NCI-H446 treated with DMSO at 0.1 percent for 48 hours (cell line): Measurements from ENCODE around the gene TERB1.

Experiments used
- DNase-seq: peaks from one replicate; lab custom pipeline; 2025; lab: John Stamatoyannopoulos, UW

Gene TERB1, protein sequence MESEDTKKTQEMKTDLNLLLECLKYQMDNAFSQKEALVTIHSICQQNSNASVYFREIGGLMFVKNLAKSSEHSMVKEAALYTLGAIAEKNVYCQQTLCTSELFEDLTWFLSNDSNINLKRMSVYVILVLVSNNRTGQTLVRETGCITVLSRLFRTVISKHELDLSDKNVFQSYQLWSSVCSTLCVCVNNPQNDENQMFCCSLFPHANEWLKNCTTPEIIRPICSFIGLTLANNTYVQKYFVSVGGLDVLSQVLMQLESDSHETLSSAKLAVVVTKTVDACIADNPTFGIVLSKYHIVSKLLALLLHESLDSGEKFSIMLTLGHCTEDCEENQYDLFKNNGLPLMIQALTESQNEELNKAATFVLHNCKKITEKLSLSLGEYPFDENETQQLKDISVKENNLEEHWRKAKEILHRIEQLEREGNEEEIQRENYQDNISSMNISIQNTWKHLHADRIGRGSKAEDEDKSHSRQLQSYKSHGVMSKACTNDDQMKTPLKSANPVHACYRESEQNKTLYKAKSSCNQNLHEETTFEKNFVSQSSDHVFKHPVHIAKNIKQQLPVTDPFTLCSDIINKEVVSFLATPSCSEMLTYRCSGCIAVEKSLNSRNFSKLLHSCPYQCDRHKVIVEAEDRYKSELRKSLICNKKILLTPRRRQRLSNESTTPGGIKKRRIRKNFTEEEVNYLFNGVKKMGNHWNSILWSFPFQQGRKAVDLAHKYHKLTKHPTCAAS

GRCh38 chr16:66801320-66802105, at the start of gene TERB1:
Gene TERB1 (minus strand): TSS chr16:66801584. CDS start chr16:66796798, 4,786 bp downstream.
- DNase-seq = no peak

GRCh38 chr16:66850115-66850815, 48.9 kb upstream of the TERB1 start:
- DNase-seq = no peak

DNA sequence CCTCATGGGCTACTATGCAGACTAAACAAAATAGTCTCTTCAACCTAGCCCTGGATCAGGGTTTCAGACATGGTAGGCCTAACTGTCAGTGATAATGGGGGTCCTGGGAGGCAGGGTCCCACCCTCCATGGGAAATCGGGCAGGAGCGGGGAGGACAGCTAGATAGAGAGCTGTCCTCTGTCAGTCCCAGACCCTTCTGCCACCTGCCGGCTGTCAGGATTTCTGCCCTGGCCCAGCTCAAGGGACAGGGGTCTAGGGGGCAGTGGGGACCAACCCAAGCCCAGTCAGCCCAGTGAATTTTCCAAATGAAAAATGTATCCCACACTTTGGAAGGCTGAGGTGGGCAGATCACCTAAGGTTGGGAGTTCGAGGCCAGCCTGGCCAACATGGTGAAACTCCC, 48.2 kb upstream of the TERB1 start:
- DNase-seq = no peak

- no peak for DNase-seq
These were observed 47.6 kb upstream of the TERB1 start for GRCh38 chr16:66849021-66849420.

DNA sequence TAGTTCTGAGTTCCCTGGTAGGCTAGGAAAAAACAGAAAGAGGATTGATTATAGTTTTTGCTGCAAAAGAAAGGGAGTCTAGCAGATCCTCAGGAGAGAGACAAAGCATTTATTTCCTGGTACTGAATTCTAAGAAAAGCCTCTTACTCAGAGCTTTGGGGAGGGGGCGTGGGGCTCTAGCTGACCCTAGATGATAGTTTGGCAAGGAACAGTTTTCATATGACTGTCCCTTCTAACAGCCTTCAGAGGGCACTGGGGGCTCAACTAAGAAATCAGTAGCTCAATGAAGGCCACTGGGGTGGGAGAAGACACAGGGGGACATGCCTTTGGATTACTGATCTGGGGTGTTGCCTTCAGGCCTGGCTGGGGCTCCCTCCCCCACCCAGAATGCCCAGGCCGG, 46.8 kb upstream of the TERB1 start:
- DNase-seq = no peak

DNA sequence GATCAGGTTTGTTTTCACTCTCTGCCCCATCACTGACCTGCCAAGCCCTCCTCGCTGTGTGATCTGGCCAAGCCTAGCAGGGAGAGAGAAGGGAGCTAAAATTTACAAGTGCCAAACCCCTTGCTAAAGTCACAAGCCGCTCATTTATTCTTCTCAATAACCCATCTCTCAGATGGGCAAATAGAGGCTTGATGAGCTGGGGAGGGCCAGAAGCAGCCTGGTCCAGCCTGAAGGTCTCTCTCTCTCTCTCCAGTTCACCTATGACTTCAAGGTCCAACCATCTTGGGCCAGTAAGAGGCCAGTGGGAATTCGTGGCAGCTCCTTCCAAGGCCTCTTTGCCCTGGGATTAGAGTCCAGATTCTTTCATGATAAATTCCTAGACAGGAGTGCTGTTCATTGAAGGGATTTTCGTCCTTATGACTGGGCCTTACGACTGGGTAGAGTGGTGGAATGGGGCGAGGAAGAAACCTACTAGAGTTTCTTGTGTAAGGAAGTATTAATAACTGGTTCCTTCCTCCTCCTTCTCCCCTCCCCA, 46.2 kb upstream of the TERB1 start:
- no peak for DNase-seq

GRCh38 chr16:66846831-66847230, 45.4 kb upstream of the TERB1 start:
- DNase-seq = no peak

DNA sequence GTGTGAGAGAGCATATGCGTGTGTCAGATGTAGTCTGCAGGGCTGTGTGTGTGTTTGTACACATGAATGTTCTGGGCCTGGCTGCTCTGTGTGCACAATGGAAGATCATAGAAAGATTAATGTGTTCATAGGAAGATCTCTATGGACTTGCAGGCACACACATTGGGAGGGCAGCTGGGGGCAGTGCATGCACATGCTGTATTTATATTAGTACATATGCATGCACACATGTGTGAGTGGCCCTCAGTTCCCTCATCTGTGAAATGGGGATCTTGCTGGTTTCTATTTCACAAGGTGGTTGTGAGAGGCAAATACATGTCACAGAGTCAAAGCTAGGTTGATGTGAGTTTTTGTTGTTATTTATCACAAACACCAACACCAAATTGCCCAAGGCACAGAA, 44.9 kb upstream of the TERB1 start:
- DNase-seq = no peak

- DNase-seq = no peak
These were observed 44.4 kb upstream of the TERB1 start for GRCh38 chr16:66845791-66846221.

DNA sequence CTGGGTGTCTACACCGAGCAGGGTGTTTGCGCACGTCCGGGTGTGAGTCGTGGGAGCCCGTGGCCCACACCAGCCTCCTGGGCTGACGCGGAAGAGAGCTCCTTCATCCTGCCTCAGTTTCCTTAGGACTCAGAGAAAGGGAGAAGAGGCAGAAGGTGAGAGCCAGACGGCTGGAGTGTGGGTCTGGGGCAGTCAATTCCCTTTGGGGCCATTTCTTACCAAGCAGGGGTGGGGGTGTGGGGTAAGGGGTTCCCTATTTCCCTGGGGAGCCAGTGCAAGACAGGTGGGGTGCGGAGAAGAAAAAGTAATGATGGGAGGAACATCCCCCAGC, 43.7 kb upstream of the TERB1 start:
- DNase-seq = no peak

- no peak for DNase-seq
These were observed 43.1 kb upstream of the TERB1 start, which contains the start of gene CA7 for GRCh38 chr16:66844342-66845079. Gene CA7 (plus strand): TSS chr16:66844414. CDS start chr16:66844488, 74 bp downstream.

- no peak for DNase-seq
These were observed 42.6 kb upstream of the TERB1 start for GRCh38 chr16:66844009-66844341.

DNA sequence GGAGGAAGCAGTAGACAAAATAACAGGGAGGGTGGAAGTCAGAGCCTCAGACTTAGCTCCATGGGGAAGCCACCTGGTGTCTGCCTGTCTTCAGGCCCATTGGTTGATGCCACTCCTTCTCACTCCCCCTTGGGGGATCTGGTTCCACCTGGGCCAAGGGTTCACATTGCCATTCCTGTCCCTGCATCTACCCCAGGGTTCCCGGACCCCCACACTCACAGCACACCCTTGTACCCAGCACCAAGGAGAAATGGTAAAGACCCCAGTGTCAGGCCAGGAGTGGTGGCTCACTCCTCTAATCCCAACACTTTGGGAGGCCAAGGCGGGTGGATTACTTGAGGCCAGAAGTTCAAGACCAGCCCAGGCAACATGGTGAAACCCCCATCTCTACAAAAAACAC, 41.8 kb upstream of the TERB1 start:
- DNase-seq = no peak

DNA sequence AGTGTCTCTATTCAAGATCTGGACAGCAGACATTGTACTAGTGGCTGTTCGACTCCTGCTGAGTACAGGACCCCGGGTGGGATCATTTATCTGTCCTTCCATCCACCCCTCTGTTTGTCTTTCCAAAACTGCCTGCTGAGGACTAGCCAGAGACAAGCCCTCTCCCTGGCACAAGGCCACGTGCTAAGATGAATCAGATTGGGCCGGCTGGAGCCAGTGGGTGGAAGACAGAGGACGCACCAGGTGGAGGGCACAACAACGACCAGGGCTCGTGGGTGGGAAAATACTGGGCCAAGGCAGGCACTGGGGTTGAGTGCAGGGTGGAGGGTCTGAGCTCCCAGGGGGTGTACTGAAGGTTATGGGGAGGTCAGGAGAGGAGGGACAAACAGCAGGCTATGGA, 41.4 kb upstream of the TERB1 start:
- no peak for DNase-seq

DNA sequence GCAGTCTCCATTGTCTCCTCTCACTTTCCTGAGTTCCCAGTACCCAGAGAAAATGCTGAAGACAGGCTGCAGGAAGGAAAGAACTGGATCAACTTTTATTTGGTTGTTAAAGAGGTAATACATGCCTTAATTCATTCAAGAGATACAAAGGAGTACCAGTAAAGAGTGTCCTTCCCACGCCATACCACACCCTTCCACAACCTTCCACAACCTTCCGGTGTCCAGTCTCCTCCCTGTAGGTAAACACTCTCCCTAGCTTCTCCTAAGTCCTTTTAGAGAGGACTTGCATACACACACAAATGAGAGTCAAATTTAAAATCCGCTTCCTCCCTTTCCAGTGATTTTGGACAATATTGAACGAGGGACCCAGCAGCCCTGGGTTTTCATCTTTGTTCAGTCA, 40.0 kb upstream of the TERB1 start:
- no peak for DNase-seq

DNA sequence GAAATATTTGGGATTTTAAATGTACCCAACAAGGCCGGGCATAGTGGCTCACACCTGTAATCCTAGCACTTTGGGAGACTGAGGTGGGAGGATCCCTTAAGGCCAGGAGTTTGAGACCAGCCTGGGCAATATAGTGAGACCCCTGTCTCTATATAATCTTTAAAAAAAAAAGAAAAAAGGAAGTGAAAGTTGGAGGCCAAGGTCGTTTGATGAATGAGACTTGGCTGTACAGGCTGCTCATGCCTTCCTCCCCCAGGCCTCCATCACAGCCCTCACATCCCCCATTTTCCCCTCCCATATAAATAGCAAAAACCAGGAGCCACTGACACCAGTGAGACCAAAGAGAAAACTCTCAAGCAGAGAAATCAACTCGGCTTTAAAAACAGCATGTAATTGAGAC, 39.5 kb upstream of the TERB1 start:
- DNase-seq = no peak

DNA sequence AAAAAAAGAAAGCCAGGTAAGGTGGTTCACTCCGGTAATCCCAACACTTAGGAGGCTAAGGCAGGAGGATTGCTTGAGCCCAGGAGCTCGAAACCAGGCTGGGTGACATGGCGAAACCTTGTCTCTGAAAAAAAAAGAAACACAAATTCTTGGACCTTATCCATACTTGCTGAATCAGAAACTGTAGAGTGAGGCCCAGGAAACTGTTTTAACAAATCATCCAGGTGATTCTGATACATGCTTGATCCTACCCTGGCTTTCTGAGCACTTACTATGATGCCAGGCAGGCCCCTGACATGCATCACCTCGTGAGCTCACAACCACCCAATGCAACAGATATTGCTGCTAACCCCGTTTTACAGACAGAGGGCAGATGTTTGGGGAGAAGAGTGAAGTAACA, 33.4 kb upstream of the TERB1 start:
- DNase-seq = no peak

- no peak for DNase-seq
These were observed 31.4 kb upstream of the TERB1 start for GRCh38 chr16:66832661-66833305.

- no peak for DNase-seq
These were observed 30.8 kb upstream of the TERB1 start for GRCh38 chr16:66832190-66832589.
